NCI-H187 (cell line): ENCODE measurements around the gene EP400.
"Not testable (repeated sequence)": the region's sequence is repeated elsewhere in the genome, so short reads cannot be mapped to it uniquely, and the experiment has no call there.

Experiments used
- DNase-seq, 2 experiments: peaks; one replicate each; lab custom pipeline; 2025; lab: John Stamatoyannopoulos, UW

Gene EP400

GRCh38 chr12:132068250-132068649, 118.5 kb downstream of the EP400 start:
- no peak for DNase-seq

DNA sequence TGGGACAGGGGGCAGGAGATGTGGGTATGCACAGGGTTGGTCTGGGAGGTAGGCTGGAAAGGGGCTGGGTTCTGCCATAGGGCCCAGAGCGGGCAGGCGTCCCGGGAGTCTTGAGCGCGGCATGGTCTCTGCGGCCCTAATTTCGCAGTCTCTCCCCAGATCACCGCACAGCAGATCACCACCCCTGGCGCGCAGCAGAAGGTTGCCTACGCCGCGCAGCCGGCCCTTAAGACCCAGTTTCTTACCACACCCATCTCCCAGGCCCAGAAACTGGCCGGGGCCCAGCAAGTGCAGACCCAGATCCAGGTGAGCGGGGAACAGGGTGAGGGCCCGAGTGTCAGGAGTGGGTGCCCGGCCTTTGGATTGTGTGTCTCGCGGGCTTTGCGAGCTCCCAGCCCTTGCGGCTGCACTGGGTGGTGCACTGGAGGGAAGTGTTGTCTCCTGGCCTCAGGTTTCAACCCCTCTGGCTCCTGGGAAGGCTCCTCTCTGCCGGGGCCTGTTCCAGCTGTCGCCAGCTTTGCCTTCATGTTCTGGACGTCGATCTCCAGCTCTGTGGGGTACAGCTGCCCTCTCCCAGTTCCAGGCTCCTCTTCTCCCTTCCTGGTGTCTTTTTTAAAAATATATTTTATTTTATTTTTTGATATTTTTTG, 119.7 kb downstream of the EP400 start:
- no peak for DNase-seq

- DNase-seq, result no peak
These were observed 120.6 kb downstream of the EP400 start for GRCh38 chr12:132070298-132070697.

- DNase-seq, result no peak
These were observed 121.5 kb downstream of the EP400 start for GRCh38 chr12:132071040-132071810.

- no peak for DNase-seq
These were observed 122.2 kb downstream of the EP400 start for GRCh38 chr12:132071830-132072384.

DNA sequence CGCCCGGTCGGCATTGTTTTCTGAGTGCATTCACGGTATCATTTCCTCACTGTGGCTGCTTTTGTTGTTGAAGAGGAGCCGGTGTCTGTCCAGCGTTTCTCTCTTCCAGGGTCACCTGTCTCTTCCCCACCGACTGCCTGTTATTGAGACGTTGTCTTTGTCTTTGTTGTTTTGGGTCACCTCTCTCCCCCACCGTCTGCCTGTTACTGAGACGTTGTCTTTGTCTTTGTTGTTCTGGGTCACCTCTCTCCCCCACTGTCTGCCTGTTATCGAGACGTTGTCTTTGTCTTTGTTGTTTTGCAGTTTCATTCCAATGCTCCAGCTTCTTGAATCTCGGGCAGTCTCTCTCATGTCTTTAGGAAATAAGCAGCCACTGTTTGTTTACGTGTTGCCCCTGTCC, 124.5 kb downstream of the EP400 start:
- DNase-seq, result no peak

DNA sequence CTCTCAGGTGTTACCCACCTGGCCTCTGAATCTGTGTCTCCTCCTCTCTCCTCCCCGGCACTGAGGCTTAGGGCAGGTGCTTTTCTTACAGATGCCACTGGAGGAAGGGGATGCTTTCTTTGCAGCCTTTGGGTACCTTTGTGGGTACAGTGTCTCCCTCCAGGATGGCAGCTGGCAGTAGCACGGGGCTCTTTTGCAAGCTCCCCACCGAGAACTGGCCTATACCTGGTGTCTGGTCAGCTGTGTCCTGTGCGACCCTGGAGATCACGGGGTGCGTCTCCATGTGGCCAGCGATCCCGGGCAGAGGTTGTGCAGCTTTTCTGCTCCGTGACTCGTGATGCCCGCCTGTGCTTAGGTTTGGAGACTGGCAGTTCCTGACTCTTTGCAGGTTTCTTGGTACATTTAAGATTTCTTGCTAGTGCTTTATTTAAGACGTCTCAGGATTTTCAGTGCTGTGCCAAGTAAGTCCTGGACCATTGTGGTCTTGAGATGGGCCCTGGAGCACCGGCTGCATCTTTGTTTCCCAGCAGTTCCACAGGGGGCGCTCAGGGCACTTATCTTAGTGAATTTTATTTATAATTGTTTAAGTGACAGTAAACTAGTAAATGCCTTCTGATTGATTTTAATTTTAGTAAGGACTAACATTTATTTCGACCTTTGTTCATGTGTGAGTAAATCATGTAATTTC, 125.4 kb downstream of the EP400 start:
- DNase-seq, result no peak

DNA sequence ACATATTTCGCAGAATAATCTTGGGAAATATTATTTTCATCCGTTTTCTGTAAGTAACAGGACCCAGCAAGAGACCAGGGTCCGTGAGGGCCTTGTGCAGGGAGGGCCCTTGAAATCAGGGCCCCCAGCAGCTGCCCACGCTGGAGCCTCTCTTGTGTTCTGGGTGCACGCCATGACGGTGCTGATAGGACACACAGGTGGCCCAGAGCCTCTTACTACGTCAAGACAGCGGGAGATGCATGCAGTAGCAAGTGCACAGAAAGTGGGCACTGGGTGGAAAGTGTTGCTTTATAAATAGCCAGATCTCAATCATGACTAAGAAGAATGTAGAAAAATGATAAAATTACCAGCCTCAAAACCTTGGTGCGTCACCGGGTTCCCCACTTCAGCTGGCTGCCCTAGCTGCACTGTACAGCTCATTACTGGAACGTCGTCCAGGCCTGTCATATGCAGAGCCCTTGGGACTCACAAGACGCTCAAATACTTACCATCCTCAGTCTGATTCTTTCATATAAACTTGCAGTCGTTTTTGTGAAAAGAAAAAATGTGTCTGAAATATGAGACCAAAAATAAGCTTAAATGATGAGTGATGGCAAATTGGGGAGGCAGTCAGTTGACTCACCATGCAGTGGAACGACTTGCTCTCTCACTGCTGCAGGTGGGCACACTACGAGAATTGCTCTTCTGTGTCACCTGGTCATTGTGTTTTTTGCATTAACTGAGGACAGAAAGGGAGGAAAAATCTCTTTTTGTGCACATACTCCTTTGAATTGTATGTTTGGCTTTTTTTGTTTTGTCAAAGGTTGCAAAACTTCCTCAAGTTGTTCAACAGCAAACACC, 126.2 kb downstream of the EP400 start:
- no peak for DNase-seq

GRCh38 chr12:132076711-132077110, 127.0 kb downstream of the EP400 start:
- DNase-seq, result no peak

- DNase-seq, result no peak
These were observed 127.8 kb downstream of the EP400 start for GRCh38 chr12:132077322-132078100.

- DNase-seq, result no peak
These were observed 128.4 kb downstream of the EP400 start for GRCh38 chr12:132078190-132078589.

GRCh38 chr12:132079200-132079599, 129.5 kb downstream of the EP400 start:
- DNase-seq, result no peak

DNA sequence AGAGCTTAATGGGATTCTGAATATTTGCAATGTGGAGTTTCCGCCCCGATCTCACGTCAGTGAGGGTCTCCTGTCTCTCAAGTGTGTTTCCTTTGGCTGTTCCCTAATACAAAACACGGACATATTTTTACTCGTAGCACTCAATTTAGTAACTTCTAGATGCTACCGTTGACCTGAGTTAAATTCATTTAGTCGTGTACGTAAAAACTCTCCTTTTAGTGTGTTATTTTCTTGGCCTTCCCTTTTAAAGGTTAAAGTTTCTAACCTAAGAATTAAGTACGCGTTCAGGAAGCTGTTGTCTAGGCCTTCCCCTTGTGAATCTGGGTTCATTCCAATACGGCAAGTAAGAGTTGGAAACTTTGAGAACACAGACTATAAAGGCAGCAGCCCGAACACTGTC, 130.0 kb downstream of the EP400 start:
- no peak for DNase-seq

- DNase-seq, result not testable (repeated sequence)
These were observed 130.8 kb downstream of the EP400 start for GRCh38 chr12:132080515-132080914.

DNA sequence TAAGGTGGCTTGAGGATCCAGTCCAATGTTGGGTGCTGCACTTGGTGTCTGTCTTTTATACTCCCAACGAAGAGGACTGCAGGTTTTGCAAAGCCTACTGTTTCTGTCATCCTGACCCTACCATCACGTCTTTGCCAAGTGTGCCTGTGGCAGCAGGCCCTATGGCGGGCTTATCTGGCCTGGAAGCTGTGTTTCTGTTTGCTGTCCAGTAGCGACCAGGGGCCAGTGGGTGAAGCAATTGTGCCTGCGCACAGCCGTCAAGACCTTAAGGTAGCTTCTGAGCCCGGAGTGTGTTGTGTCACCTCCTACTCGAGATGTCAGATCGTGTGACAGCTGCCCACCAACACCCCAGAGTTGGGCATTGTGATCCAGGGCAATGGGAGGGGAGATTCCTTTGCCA, 131.7 kb downstream of the EP400 start:
- no peak for DNase-seq

DNA sequence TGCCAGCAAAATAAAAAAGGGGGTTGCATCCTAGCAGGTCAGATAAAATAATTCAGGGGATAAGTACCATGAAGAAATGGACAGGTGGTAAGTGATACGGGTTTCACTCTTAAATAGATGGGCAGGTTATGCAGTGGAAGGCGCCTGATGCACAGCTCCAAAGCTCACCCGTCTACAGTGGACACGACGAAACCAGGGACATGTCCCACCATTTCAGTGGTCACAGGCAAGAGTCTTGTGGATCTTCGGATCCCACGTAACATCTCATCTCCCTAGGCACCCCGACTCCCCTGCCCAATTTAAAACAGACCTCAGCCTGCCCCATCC, 133.8 kb downstream of the EP400 start:
- no peak for DNase-seq

GRCh38 chr12:132083941-132084620, 134.3 kb downstream of the EP400 start:
- peak; percentile 82 to 96 for DNase-seq

DNA sequence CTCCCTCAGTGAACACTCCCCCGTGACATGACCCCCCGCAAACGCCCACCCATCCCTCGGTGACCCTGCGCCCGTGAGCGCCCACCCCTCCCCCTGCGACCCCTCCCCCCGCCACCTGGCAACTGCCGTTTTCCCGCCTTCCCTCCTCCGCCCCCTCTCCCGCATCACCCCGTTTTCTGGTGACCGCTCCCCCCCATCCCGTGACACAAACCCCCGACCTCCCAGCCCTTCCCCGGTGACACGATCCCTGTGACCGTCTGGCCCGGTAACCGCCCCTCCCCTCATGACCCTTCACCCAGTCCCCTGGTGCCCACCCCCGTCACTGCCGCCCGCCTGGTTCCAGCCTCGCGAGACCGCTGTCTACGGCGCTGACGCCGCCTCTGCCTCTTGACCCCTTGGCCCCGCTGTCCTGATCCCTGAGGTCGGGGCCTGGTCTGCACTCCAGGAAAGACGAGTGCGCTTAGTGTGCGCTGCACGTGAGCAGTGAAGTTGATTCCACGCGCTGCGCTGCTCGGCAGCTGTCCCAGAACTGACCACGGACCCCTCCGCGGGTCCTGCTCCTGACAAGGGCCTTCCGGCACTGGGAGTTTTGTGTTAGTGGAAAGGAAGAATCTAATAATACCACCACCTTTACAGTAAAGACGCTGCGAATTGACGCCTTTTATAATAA, 135.0 kb downstream of the EP400 start:
- DNase-seq, result no peak

- DNase-seq, result no peak
These were observed 135.5 kb downstream of the EP400 start for GRCh38 chr12:132085291-132085635.

- DNase-seq, result no peak
These were observed 139.7 kb downstream of the EP400 start for GRCh38 chr12:132089407-132089910.
